Activated CD8-positive, alpha-beta memory T cell treated with anti-CD3 and anti-CD28 coated beads, Interleukin-2, amount 50 U/mL, for 24 hours (primary cell): ENCODE results near the gene NRG3.
"Not testable (repeated sequence)": the region's sequence is repeated elsewhere in the genome, so short reads cannot be mapped to it uniquely, and the experiment has no call there.

Experiments used
- DNase-seq: peaks from one replicate; pipeline ENCODE4 v3.0.0-alpha.2; 2020; ENCODE audit errors: extremely low read depth

The NRG3 gene

DNA sequence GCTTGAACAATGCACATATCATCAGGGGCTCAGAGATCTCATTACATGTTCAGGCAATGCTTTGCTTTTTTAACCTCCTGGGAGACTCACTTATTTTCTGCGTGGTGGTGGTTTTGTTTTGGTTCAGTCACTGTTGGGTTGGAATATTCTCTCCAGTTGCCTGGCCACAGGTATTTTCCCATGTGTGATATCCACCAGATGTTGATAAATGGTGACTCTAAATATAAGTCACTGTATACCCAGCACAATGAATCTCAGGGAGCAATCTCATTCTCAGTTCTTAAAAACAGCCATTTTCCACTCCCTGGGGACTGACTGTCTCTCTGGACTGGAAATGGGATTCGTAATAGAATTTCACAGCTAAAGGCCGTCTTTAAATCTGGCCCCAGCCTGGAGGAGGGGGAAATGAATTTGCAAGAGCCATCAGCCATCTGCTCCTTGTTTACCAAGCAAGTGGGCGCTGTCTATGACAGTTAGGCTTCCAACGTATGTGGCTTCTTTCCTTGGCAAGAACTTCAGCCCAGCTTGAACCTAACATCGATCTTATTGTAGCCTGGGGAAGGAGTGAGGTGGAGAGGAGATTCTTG lies 1106.2 kb downstream of the NRG3 start:
- no peak for DNase-seq

DNA sequence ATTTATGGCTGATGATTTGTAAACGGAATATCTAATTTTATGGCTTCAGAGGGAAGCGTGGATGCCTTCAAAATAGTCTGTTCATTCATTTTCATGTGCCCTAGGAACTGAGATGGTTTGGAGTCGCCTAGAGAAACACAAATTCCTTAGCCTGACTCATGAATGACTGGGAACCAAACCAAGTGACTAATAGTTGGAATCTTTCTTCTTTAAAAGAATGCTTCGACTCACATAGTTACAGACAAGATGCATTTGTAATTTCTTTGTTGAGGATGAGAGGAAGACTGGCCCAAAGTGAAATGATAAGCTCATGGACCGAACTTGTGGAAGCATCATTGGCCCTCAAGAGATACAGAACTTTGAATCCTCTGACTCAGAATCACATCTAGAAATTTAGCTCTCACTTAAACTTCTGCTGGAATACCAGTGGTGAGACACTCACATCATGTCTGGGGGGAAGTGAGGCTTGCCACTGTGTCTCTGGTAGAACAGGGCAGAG lies 1107.2 kb downstream of the NRG3 start:
- DNase-seq, result no peak

DNA sequence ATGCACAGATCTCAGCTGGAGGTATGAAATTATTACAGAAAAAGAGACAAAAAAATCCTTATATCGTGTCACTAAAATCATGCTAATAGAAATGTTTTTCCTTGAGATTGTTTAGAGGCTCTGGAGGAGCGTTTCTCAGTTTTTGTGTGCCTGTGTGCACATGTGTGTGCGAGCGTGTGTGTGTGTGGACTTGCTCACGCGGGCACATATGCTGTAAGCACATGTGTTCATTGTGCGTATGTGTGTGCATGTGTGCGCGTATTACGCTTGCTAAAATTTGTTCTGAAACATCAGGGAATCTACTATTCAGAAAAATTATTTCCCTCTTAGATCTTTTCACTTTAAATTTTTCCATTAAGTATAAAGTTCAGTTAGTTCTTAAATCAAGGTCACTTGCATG lies 1111.2 kb downstream of the NRG3 start:
- DNase-seq, result no peak

DNA sequence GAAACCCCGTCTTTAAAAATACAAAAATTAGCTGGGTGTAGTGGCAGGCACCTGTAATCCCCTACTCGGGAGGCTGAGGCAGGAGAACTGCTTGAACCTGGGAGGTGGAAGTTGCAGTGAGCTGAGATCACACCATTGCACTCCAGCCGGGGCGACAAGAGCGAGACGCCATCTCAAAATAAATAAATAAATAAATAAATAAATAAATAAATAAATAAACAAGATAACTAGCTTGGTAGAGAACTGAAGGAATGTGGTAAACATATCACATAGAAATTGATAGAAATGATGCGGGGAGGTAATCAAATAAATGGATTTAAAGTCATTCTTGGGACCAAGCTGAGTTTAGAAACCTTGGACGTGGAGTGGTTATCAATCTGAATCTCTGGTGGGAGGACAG lies 1131.5 kb downstream of the NRG3 start:
- not testable (repeated sequence) for DNase-seq

DNA sequence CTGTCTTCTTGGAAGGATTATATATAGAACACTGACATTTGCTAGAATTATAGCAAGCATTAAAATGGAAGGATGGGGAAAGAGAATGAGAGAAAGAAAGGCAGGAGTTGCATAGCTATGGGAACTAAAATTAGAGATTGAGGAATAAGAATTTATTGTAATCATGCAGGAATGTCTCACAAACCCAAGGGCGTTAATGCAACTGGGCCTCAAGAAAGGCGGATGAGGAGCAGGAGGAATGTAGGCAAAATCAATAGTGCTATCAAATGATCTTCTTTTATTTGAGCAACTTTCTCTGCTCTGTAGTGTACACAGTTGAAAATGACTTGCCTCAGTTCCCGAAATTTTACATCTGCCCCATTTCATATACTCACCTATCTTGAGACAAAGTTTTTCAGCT lies 1132.5 kb downstream of the NRG3 start:
- no peak for DNase-seq

DNA sequence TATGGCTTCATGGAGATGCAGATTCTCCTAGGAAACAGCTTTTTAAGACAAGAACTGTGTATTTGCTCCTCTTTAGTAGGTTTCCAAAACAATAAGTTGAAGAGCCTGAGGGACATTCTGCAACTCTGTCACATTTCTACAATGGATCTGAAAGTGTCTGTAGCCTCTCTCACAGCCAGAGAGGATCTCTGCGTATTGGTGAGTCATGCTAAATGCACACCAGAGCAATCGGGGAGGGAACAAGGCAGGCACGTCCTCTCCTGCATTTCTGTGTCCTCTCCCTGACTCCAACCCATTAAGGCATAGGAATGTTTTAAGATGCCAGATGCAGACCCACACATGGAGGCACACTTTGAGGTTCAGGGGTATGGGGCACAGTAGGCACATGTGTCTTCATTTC lies 1137.9 kb downstream of the NRG3 start:
- DNase-seq, result no peak

DNA sequence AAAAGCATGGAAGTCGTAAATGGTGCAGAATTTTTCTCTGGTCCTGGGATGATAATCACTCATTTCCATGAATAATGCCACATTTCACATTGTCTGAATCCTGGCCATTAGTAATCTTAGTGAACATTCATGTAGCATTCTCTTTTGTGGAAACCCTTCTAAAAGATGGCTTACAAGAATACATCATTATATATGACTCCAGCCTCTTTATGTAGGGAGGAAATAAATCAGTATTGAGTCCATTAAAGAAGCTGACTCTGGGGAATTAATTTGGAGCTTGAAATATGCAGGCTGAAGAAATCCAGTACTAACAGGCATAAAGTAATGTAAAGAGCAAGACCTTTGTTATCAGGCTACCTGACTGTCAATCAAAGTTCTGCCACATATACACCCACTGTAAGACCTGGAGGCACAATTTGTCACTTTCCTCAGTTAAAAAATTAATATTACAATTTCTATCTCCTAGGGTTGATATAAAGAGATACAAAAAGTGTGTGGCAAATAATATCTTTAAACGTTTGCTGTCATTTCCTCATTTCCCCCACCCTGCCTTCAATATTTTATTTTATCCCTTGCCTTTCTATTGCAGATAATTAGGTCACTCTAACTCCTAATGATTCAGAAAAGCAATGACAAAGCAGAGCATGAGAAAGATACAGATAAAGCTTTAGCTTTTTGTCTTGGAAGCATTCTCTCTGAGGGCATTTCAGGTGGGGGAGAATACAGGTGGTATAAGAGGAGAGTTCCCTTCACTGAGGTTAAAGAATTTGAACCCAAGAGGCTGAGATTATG lies 1142.3 kb downstream of the NRG3 start:
- no peak for DNase-seq

DNA sequence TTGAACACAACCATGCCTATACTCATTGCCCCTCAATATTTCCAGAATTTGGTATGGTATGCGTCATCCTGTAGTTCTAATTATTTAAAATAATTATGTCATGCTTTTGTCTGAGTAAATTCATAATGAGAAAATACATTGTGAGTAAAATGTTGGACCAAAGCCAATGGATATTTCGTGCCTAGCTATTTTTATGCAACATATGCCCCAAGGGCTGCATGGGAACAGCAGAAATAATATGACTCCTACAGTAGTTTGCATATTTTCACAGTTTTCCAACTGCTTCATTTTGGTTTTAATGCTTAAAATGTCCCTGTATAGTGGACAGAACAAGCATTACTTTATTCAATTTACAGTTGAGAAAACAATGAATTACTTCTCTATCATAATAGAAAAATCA lies 1148.7 kb downstream of the NRG3 start:
- no peak for DNase-seq
